H9 (cell line): ENCODE results near the gene OR6J1. TPM values are rescaled to one million over a fixed set of nuclear protein-coding genes. Genes with fewer than 3 reads are reported as not detected.
"Not testable (repeated sequence)": the region's sequence is repeated elsewhere in the genome, so short reads cannot be mapped to it uniquely, and the experiment has no call there.

Experiments
- DNase-seq: peaks from one replicate; pipeline ENCODE4 v3.0.0-alpha.2; 2017
- H2AFZ ChIP-seq: one replicate; pipeline ENCODE4 v1.6.1; 2013; ENCODE audit warnings: mild to moderate bottlenecking, low read length, control low read depth, moderate library complexity
- H2AK5ac ChIP-seq: 2 replicates; pipeline ENCODE4 v1.6.1; 2013; ENCODE audit warnings: low read length, control low read depth, mixed read lengths; ENCODE audit not compliant: insufficient read length
- H2BK120ac ChIP-seq: one replicate; pipeline ENCODE4 v1.6.1; 2013; ENCODE audit warnings: low read depth, mild to moderate bottlenecking, low read length, control low read depth, inconsistent platforms; ENCODE audit not compliant: poor library complexity, severe bottlenecking
- H2BK12ac ChIP-seq: 2 replicates; pipeline ENCODE4 v1.6.1; 2013; ENCODE audit warnings: low read length, control low read depth, mixed read lengths, low read depth; ENCODE audit not compliant: insufficient read length
- H2BK15ac ChIP-seq: 2 replicates; pipeline ENCODE4 v1.6.1; 2013; ENCODE audit warnings: low read depth, low read length, control low read depth
- H2BK20ac ChIP-seq: one replicate; pipeline ENCODE4 v1.6.1; 2013; ENCODE audit warnings: low read depth, mild to moderate bottlenecking, low read length, control low read depth, inconsistent platforms; ENCODE audit not compliant: poor library complexity, severe bottlenecking
- H2BK5ac ChIP-seq: 2 replicates; pipeline ENCODE4 v1.6.1; 2013; ENCODE audit warnings: low read length, control low read depth, mixed read lengths; ENCODE audit not compliant: insufficient read length
- H3K14ac ChIP-seq: 2 replicates; pipeline ENCODE4 v1.6.1; 2013; ENCODE audit warnings: low read length, control low read depth; ENCODE audit not compliant: insufficient read depth
- H3K18ac ChIP-seq: 2 replicates; pipeline ENCODE4 v1.6.1; 2013; ENCODE audit warnings: low read depth, mild to moderate bottlenecking, mixed read lengths, low read length, control low read depth; ENCODE audit not compliant: insufficient read length
- H3K23ac ChIP-seq: 2 replicates; pipeline ENCODE4 v1.6.1; 2013; ENCODE audit warnings: low read length, control low read depth, mixed read lengths, low read depth; ENCODE audit not compliant: insufficient read length
- H3K23me2 ChIP-seq: 2 replicates; pipeline ENCODE4 v1.6.1; 2013; ENCODE audit warnings: low read depth, mild to moderate bottlenecking, mixed read lengths, low read length, control low read depth; ENCODE audit not compliant: insufficient read length, poor library complexity, severe bottlenecking
- H3K27ac ChIP-seq: 2 replicates; pipeline ENCODE4 v1.5.1; 2013; ENCODE audit warnings: low read length, control low read depth, mixed read lengths, low read depth; ENCODE audit not compliant: insufficient read length
- H3K27me3 ChIP-seq: 2 replicates; pipeline ENCODE4 v1.6.1; 2013; ENCODE audit warnings: low read length, control low read depth, inconsistent platforms; ENCODE audit not compliant: insufficient read depth
- H3K4ac ChIP-seq: 2 replicates; pipeline ENCODE4 v1.6.1; 2013; ENCODE audit warnings: low read depth, mild to moderate bottlenecking, control low read depth, inconsistent platforms, low read length, moderate library complexity
- H3K4me1 ChIP-seq: 2 replicates; pipeline ENCODE4 v1.6.1; 2013; ENCODE audit warnings: low read length, control low read depth, inconsistent platforms; ENCODE audit not compliant: insufficient read depth
- H3K4me2 ChIP-seq: 2 replicates; pipeline ENCODE4 v1.6.1; 2013; ENCODE audit warnings: low read length, control low read depth, mixed read lengths; ENCODE audit not compliant: insufficient read length, insufficient read depth
- H3K56ac ChIP-seq: 2 replicates; pipeline ENCODE4 v1.6.1; 2013; ENCODE audit warnings: low read depth, mild to moderate bottlenecking, mixed read lengths, low read length, control low read depth; ENCODE audit not compliant: insufficient read length
- H3K79me1 ChIP-seq: 2 replicates; pipeline ENCODE4 v1.6.1; 2013; ENCODE audit warnings: low read depth, mild to moderate bottlenecking, moderate library complexity, low read length, control low read depth, inconsistent platforms; ENCODE audit not compliant: insufficient read depth, poor library complexity, severe bottlenecking
- H3K79me2 ChIP-seq: 2 replicates; pipeline ENCODE4 v1.6.1; 2013; ENCODE audit warnings: low read length, control low read depth, inconsistent platforms; ENCODE audit not compliant: insufficient read depth
- H3K9ac ChIP-seq: 2 replicates; pipeline ENCODE4 v1.6.1; 2013; ENCODE audit warnings: low read length, control low read depth, mixed read lengths; ENCODE audit not compliant: insufficient read length; ENCODE audit errors: extremely low read depth
- H3K9me3 ChIP-seq: one replicate; pipeline ENCODE4 v1.6.1; 2013; ENCODE audit warnings: low read depth, low read length, inconsistent platforms; ENCODE audit not compliant: control insufficient read depth
- H3T11ph ChIP-seq: one replicate; pipeline ENCODE4 v1.6.1; 2013; ENCODE audit warnings: mild to moderate bottlenecking, low read length, control low read depth, inconsistent platforms
- H4K20me1 ChIP-seq: one replicate; pipeline ENCODE4 v1.6.1; 2013; ENCODE audit not compliant: control insufficient read depth, insufficient read length, insufficient read depth
- H4K5ac ChIP-seq: 2 replicates; pipeline ENCODE4 v1.6.1; 2013; ENCODE audit warnings: low read depth, mild to moderate bottlenecking, mixed read lengths, low read length, control low read depth; ENCODE audit not compliant: insufficient read length
- H4K8ac ChIP-seq: replicated peaks from 2 replicates; pipeline ENCODE4 v1.6.1; 2013; ENCODE audit warnings: low read length, control low read depth, mixed read lengths, low read depth; ENCODE audit not compliant: insufficient read length
- H4K91ac ChIP-seq: 2 replicates; pipeline ENCODE4 v1.6.1; 2013; ENCODE audit warnings: low read depth, mild to moderate bottlenecking, moderate library complexity, mixed read lengths, low read length, control low read depth; ENCODE audit not compliant: insufficient read length
- H3K27ac Mint-ChIP-seq, 3 experiments: 2 replicates in 2 of 3; 3 replicates in 1 of 3; pipeline ENCODE4 v1.8.0; 2020 to 2021; ENCODE audit warnings: mixed read lengths in 3 of 3, mild to moderate bottlenecking in 1 of 3, moderate library complexity in 1 of 3
- H3K27me3 Mint-ChIP-seq: 2 replicates; pipeline ENCODE4 v1.8.0; 2021; ENCODE audit warnings: low read depth, mild to moderate bottlenecking, moderate library complexity, mixed read lengths
- H3K36me3 Mint-ChIP-seq, 3 experiments: 2 replicates in 2 of 3; 3 replicates in 1 of 3; pipeline ENCODE4 v1.8.0; 2020 to 2021; ENCODE audit warnings: low read depth in 3 of 3, mixed read lengths in 3 of 3; ENCODE audit not compliant: insufficient read depth in 1 of 3
- H3K4me1 Mint-ChIP-seq, 2 experiments: 2 replicates each; pipeline ENCODE4 v1.8.0; 2020; ENCODE audit warnings: mixed read lengths in 2 of 2
- H3K4me3 Mint-ChIP-seq, 2 experiments: 2 replicates in 1 of 2; 3 replicates in 1 of 2; pipeline ENCODE4 v1.8.0; 2020 to 2021; ENCODE audit warnings: mild to moderate bottlenecking in 2 of 2, mixed read lengths in 2 of 2, moderate library complexity in 1 of 2
- H3K9me3 Mint-ChIP-seq, 2 experiments: 2 replicates in 1 of 2; 3 replicates in 1 of 2; pipeline ENCODE4 v1.8.0; 2020; ENCODE audit warnings: mild to moderate bottlenecking in 2 of 2, mixed read lengths in 2 of 2, moderate library complexity in 1 of 2
- CTCF ChIP-seq: fragments of 200-600 bp; sonication (generic); conservative IDR thresholded peaks from 3 replicates; pipeline ENCODE4 v1.8.0; 2021; ENCODE audit warnings: antibody characterized with exemption, mild to moderate bottlenecking
- WGBS: extraction: QIAGEN DNeasy Blood & Tissue Kit; methylation state at CpG from one replicate; pipeline ENCODE4 v1.1.7; 2013; ENCODE audit warnings: missing lambda C conversion rate, low lambda C conversion rate, mixed read lengths; ENCODE audit not compliant: insufficient read length; ENCODE audit errors: extremely low coverage; 5-methylcytosine and 5-hydroxymethylcytosine counted together
- total RNA-seq: library from RNA; stranded (reverse); gene quantifications from 2 replicates; pipeline ENCODE4 v1.2.1, GENCODE V29; 2021

OR6J1 gene
- total RNA-seq, 1 experiment from 2014 or later: not detected

GRCh38 chr14:22622255-22622654 lies 21.9 kb downstream of the OR6J1 start:
- H2BK20ac ChIP-seq: no peak overlapping the region
- no peak overlapping the region for H2AK5ac ChIP-seq
- H3K36me3 Mint-ChIP-seq: peaks cover 4 to 8% (median 5%) of the 10 kb centered on the region in 3 experiments
- H3K14ac ChIP-seq: no peak overlapping the region
- H3K9ac ChIP-seq: no peak overlapping the region
- no peaks in the 10 kb centered on the region for H3K9me3 ChIP-seq
- no peak overlapping the region for H3K23ac ChIP-seq
- H3K56ac ChIP-seq: no peak overlapping the region
- no peak overlapping the region for H3K27ac ChIP-seq
- no peak overlapping the region for H4K5ac ChIP-seq
- no peaks in the 10 kb centered on the region; the same call in 1 of the 2 replicates for H3K4me1 ChIP-seq
- H2BK12ac ChIP-seq: no peak overlapping the region
- no peak overlapping the region for H2BK120ac ChIP-seq
- no peak overlapping the region for H4K91ac ChIP-seq
- no peak overlapping the region for H3K27ac Mint-ChIP-seq
- no peaks in the 10 kb centered on the region for H4K20me1 ChIP-seq
- H3K4ac ChIP-seq: no peak overlapping the region
- no peak overlapping the region for H2BK15ac ChIP-seq
- H3K4me1 Mint-ChIP-seq: peaks cover 9 to 11% of the 10 kb centered on the region in 2 experiments
- H3K27me3 ChIP-seq: no peaks in the 10 kb centered on the region
- H3K4me3 Mint-ChIP-seq: no peak overlapping the region
- no peak overlapping the region for H3T11ph ChIP-seq
- no CpG with 5 or more reads among the region's 2 CpGs for WGBS
- no peak for TF ChIP-seq CTCF
- no peak overlapping the region for H4K8ac ChIP-seq
- no peak for DNase-seq
- H2AFZ ChIP-seq: no peak overlapping the region
- H3K4me2 ChIP-seq: no peak overlapping the region
- H3K79me1 ChIP-seq: no peaks in the 10 kb centered on the region
- no peak overlapping the region for H3K18ac ChIP-seq
- no peak overlapping the region for H2BK5ac ChIP-seq
- H3K9me3 Mint-ChIP-seq: peaks cover 11 to 12% of the 10 kb centered on the region in 2 experiments
- no peaks in the 10 kb centered on the region for H3K79me2 ChIP-seq
- peaks cover 3% of the 10 kb centered on the region for H3K27me3 Mint-ChIP-seq
- no peaks in the 10 kb centered on the region for H3K23me2 ChIP-seq

GRCh38 chr14:22615765-22616164 lies 28.4 kb downstream of the OR6J1 start:
- not testable (repeated sequence) for H2BK20ac ChIP-seq, H3K9me3 Mint-ChIP-seq, H3T11ph ChIP-seq, H3K27me3 ChIP-seq, H4K5ac ChIP-seq, H4K8ac ChIP-seq, H3K9me3 ChIP-seq, H2AK5ac ChIP-seq, H3K27me3 Mint-ChIP-seq, H3K4me3 Mint-ChIP-seq, H2BK12ac ChIP-seq, H3K27ac ChIP-seq, H3K23me2 ChIP-seq, H3K9ac ChIP-seq, H2BK5ac ChIP-seq, H3K4me2 ChIP-seq, H3K27ac Mint-ChIP-seq, H3K79me2 ChIP-seq, H3K23ac ChIP-seq, H2BK15ac ChIP-seq, DNase-seq, H2AFZ ChIP-seq, H3K18ac ChIP-seq, H3K56ac ChIP-seq, H3K14ac ChIP-seq, H4K91ac ChIP-seq, H3K4me1 ChIP-seq, H2BK120ac ChIP-seq, H3K79me1 ChIP-seq, H4K20me1 ChIP-seq, H3K4ac ChIP-seq
- Mint-ChIP-seq H3K36me3 (peaks cover 5 to 16% (median 12%) of the 10 kb centered on the region in 3 experiments), H3K4me1 (peaks cover 13 to 15% of the 10 kb centered on the region in 2 experiments)
- no CpG with 5 or more reads among the region's 2 CpGs for WGBS
